IPS-NIHi7 (cell line): ENCODE measurements around the gene PDE11A.
"Not testable (repeated sequence)": the region's sequence is repeated elsewhere in the genome, so short reads cannot be mapped to it uniquely, and the experiment has no call there.

Source experiments
- DNase-seq: peaks from one replicate; pipeline ENCODE4 v3.0.0; 2012; ENCODE audit warnings: mixed read lengths; ENCODE audit errors: extremely low spot score

PDE11A gene

GRCh38 chr2:178074123-178075005 lies 1.8 kb upstream of the PDE11A start:
- no peak for DNase-seq

DNA sequence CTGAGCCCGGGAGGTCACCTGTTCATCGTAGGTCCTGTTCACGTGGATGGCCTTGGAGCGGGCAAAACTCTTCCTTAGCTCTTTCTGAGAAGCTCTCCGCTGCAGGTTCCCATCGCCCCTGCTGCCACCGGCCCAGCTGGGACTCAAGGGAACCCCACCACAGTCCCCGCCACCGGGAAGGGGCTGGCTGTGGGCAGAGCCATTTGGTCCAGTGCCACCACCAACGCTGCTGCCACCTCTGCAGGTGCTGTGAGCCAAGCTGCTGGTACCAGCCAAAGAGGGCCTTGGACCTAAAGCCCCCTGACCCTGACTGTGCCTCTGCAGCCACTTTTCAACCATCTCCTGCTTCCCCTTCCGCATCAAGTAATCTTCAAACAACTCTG lies 586 bp downstream of the PDE11A start:
- DNase-seq = no peak

- DNase-seq = no peak
Measured at GRCh38 chr2:178070824-178071223, 1.8 kb downstream of the PDE11A start.

DNA sequence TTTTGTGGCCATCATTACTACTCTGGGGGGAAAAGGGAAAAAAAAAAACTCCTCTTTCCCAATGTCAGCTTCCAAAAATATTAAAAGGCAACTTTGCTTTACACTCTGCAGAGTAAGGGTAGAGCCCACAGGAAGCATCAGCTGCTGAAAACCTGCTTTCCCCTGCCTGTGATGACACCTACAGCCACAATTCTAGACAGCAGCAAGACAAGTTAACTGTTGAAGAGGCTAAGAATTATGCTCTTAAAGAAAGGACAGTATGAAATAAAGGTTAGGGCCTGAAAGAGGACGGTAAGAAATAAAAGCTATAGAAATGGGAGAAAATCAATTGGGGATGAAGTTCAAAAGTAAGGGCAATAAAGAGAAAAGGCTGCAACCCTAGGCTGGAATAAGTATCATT lies 3.0 kb downstream of the PDE11A start:
- no peak for DNase-seq

GRCh38 chr2:178068823-178069454 lies 3.6 kb downstream of the PDE11A start:
- DNase-seq = no peak

DNA sequence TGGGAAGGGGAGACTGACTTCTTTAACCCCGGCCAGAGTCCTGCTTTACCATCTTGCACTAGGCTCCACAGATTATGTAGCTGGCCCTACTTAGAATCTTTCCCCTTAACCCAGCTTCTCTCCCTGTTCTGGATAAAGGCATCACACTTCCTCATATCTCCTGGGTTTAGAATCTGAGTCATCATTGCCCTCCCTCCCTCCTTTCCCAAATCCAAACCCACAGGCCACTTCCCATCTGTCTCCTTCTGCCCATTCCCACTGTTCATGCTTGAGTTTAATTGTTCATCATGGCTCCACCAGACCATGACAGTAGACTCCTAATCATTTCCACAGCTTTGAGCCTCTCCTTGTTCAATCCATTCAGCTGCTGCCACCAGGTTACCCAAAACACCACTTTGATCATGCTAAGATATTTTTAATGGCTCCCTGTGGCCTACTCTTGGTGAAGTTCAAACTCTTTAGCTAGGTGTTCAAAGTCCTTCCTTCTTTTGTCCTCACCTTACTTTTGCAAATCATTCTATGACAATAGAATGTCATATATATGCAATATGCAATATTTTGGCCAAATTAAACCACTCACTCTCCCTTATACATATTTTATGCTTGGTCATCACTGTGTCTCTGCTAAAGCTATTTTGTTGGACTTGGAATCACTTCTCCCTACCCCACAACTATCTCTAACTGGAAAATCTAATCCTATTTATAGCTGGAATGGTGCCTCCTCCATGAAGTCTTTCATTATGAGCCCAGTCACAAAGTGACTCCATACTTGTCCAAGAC lies 5.5 kb downstream of the PDE11A start:
- no peak for DNase-seq

DNA sequence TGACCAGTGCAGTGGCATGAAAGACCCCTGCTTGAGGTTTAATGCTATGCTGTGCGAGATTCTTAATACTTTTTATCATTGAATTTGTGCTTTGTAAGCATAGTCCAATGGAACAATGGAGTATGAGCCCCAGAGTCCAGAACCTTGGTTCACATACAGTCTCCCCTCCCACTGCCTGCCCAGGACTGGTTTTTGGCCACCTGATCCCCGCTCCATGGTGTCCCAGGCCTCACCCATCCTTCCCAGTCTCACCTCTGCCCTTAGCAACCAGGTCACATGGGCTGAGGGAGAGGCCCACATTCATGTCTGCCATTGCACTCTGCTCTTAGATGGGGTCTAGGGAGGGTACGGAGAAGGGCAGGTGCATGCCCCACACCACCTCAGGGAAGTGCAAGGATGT lies 6.3 kb downstream of the PDE11A start:
- DNase-seq = no peak

GRCh38 chr2:178059681-178060080 lies 12.9 kb downstream of the PDE11A start:
- no peak for DNase-seq

DNA sequence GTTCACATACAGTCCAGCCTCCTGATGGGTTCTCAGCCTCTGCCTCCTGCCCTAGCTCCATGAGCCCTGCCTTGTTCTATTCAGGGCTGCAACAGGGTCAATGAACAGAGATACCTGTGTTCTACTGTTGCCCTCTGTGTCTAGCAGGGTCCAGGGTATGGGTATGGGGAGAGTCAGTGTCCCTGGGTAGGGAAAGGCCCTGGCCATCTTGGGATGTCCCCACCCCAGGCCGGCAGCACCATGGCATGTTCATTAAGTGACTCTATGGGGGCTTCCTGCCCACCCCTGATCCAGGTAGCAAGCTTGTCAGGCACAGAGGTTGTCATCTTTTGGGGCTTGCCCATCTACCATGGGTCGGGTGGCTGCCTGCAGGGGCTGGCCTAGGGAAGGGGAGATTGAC lies 13.5 kb downstream of the PDE11A start:
- no peak for DNase-seq

DNA sequence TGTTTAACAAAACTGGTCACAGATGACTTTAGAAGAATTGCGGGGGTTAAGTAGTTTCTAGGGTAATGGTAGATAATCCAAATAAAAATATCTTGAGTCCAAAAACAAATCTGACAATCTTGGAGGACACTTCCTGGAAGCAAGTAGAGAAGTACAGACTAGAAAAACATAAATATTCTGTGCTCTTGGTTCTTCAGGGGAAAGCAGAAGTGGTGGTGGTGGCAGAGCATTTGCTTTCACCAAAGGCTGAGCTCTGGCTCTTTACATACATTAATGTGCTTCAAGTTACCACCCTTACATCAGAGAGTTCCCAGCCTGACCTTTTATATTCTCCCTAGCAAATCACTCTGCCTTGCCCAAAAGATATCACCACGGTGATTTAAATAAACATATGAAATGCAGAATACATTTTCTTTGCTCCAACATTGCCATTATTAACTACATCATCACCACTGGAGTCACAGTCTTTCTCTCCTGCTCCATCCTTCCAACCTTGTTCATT lies 15.3 kb downstream of the PDE11A start:
- no peak for DNase-seq

DNA sequence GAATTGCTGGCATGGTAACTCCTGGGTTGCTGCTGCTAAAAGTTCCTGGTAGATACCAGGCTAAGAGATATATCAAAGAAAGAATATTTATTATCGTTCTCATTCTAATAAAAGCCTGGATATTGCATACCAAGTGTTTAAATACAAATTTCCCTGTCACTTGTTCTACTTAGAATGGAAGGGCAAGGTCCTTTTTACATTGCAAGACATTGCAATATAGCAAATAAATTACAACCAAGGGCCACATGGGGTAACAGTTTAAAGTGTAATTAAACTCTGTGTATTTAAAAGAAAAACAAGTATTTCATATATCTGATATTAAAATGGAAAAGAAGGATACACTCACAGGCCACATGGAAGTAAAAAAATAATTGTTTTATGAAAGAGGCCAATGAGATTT lies 16.2 kb downstream of the PDE11A start:
- DNase-seq = no peak

GRCh38 chr2:178051257-178051656 lies 21.3 kb downstream of the PDE11A start:
- DNase-seq = not testable (repeated sequence)

DNA sequence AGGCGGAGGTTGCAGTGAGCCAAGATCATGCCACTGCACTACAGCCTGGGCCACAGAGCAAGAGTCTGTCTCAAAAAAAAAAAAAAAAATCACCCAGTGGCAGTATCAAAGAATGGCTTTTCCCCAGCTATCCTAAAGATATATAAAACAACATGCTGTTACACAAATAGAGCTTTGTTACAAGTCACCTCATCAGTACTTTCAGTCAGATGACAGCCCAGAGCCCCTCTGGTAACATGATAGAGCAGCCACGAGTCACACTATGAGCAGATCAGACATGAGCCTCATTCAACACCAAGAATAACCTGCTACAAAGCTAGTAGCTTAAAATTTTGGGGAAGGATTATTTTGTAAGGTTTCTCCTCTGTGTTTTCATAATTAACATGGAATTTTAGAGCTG lies 25.2 kb downstream of the PDE11A start:
- DNase-seq = no peak

DNA sequence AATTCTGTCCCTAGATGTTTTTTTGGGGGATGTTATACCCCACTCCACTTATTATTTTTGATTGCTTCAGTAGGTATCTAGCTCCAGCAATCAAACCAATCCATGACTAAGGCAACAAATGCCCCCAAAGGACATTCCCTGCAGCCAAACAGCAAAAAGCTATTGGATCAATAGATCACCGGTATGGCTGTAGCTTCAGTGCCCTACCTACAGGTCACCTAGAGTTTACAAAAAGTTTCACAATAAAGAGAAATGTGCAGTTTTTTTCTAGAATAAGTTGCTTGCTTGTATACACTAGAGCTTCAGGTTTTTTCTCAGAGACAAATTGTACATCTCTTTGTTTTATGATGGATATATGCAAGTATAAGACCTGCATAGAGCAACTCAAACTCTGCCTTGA lies 27.7 kb downstream of the PDE11A start:
- DNase-seq = no peak

DNA sequence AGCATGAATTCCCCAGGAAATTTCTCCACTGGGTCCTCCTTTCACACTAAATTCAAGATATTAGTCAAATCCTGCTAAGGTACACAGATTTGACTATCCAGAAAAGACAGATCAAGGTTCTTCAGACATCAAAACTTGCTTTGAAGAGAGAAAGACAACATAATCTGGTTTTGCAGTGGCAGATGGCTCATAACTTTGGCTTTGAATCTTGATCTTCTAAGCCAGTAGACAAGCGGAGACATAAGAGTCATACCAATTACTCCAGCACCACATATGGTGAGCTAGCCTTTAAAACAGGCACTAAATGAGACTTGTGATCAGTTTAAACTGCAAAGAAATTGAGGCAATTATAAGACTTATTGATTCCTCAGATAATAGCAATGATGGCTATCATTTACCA lies 29.3 kb downstream of the PDE11A start:
- no peak for DNase-seq

- DNase-seq = not testable (repeated sequence)
Measured at GRCh38 chr2:178033583-178033982, 39.0 kb downstream of the PDE11A start.

DNA sequence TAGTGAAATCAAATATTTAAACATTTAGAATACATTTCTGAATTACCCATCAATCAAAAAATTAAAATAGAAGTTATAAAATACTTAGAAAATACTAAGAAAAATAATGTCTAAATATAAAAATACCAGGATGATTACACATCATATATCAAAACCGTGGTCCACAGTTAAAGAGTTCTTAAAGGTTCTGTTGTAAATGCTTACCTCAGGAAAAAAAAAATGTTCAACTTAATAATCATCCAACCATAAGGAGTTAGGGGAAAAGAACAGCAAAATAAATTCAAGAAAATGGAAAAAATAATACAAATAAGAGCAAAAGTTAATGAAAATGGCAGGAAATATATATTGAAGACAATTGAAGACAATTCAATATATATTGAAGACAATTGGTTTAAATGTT lies 43.2 kb downstream of the PDE11A start:
- no peak for DNase-seq

DNA sequence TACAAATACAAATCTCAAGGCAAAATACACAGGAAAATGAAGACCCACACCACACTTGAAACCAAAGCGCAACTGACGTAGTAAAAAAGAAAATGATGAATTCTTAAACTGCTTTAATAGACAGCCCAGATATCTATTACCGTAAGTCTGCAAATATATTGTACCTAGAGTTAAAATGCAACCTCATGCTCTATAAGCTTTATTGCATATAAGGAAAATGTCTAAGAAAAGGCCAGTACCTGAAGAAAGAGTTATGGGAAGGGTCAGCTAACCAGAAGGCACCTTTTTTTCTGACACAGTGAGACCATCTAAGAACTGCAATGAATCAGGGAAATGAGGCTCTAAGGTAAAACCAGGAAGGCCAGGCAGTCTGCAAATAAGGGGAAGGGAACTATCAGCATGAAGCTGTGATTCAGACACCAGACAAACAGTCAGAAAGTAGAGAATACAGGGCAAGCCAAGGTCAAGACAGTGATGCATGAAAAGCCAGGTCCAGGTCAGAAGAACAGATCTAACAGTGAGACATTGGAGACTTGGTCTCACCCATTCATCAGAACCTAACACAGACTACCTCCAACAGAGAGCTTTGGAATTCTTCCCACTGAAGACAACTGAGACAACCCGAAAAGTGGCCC lies 46.9 kb downstream of the PDE11A start:
- DNase-seq = no peak

DNA sequence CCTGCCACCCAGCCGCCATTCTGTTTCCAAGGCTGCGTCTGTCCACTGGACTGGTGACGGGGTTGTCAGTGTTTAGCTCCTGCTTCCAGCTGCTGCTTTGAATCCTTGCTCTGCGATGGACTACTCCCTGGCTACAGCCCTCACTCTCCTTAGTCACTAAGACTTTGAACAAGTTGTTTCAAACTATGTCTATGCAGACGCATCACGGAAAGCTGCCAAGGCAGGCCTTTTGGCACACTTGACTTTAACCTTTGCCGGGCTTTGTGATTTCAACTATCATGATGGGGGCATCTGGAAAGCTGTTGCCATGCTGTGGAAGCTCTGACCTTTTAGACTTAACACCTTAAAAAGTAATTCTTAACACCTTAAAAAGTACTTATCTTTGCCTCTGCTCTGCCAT lies 54.4 kb downstream of the PDE11A start:
- DNase-seq = no peak

DNA sequence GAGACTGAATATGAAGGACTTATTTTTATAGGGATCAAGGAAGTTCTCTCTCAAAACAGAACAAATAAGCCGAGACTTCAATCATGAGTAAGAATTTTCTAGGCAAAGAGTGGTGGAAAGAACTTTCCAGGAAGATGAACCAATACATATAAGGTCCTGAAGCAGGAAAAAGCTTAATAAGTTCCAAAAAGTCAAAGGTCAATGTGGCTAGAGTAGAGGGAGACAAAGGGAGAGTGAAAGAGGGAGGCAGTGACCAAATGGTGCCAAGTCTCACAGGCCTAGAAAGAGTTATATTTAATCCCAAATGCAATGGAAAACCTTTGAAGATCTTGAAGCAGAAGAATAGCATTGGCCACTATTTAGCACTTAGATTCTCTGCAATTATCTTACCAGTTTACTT lies 56.0 kb downstream of the PDE11A start:
- DNase-seq = no peak

GRCh38 chr2:178012639-178013038 lies 59.9 kb downstream of the PDE11A start:
- DNase-seq = no peak

- no peak for DNase-seq
Measured at GRCh38 chr2:178009813-178010212, 62.8 kb downstream of the PDE11A start.
